ENCODE results near the gene CHTF18.
A peak's percentile ranks its signal among the peaks of the same experiment; 100 is the strongest.

The CHTF18 gene

GRCh38 chr16:761625-762513 is 26.6 kb upstream of the CHTF18 start (continued):
- TF ChIP-seq ZNF596 (tag by site-specific recombination; IDR thresholded peaks at IDR 0.05), result no peak
- TF ChIP-seq ZNF350 (tag by site-specific recombination; IDR thresholded peaks at IDR 0.05), result no peak
- TF ChIP-seq ZNF146 (tag by site-specific recombination; IDR thresholded peaks at IDR 0.05), result no peak
- no peak for TF ChIP-seq ZNF776 (tag by site-specific recombination; IDR thresholded peaks at IDR 0.05; ENCODE audit: borderline replicate concordance)
- peak; percentile 97 for TF ChIP-seq KLF1 (tag by site-specific recombination; IDR thresholded peaks at IDR 0.05)
- no peak for TF ChIP-seq MZF1 (tag by site-specific recombination; IDR thresholded peaks at IDR 0.05; ENCODE audit: borderline replicate concordance)
- no peak for TF ChIP-seq ZNF280C (tag by site-specific recombination; IDR thresholded peaks at IDR 0.05)
- TF ChIP-seq ZNF830 (tag by site-specific recombination; IDR thresholded peaks at IDR 0.05; ENCODE audit: low read depth), result no peak
- TF ChIP-seq SP2 (tag by site-specific recombination; IDR thresholded peaks at IDR 0.05), result peak; percentile 19

- H3K4me1 ChIP-seq (ENCODE audit: control insufficient read depth, insufficient read depth, low read length), result no peaks in the 10 kb centered on the region
- POLR2A ChIA-PET, result interaction anchor here (1.0 kb wide), 1 partner anchor 11 kb away, joined by 5 read pairs; no protein-coding TSS in a partner anchor
- CTCF ChIA-PET, result no interaction called here
- H3K4me3 ChIP-seq (ENCODE audit: low read depth, low read length), result no peak overlapping the region
- H3K27ac ChIP-seq (ENCODE audit: extremely low read depth, low read depth, low read length), result no peak overlapping the region
- H3K9me3 ChIP-seq (ENCODE audit: control insufficient read depth, insufficient read depth, low read depth, low read length), result no peaks in the 10 kb centered on the region
- no peak for TF ChIP-seq ZEB2 (tag by site-specific recombination; IDR thresholded peaks at IDR 0.05)
- TF ChIP-seq ZNF24 (tag by site-specific recombination; IDR thresholded peaks at IDR 0.05), result no peak
- TF ChIP-seq ZFHX2 (tag by site-specific recombination; conservative IDR thresholded peaks at IDR 0.05), result 0 out of 2 replicates have a peak, but pooled peaks have one; percentile 8
- peak; percentile 29; the same call in 1 of the 2 replicates for TF ChIP-seq GLIS1 (tag by site-specific recombination; IDR thresholded peaks at IDR 0.05)
- TF ChIP-seq INSM2 (tag by site-specific recombination; IDR thresholded peaks at IDR 0.05), result no peak
- TF ChIP-seq AEBP2 (tag by site-specific recombination; IDR thresholded peaks at IDR 0.05; ENCODE audit: borderline replicate concordance), result no peak
- TF ChIP-seq ATF2 (tag by site-specific recombination; IDR thresholded peaks at IDR 0.05; ENCODE audit: low read depth), result no peak
- TF ChIP-seq ZBTB26 (tag by site-specific recombination; optimal IDR thresholded peaks at IDR 0.05), result no peak
- H3K36me3 ChIP-seq (ENCODE audit: control insufficient read depth in 2 of 2, insufficient read depth in 1 of 2, low read length in 2 of 2), result no peaks in the 10 kb centered on the region
These were observed 25.7 kb upstream of the CHTF18 start for GRCh38 chr16:762595-763268.
